GM10847 (cell line): ENCODE data around the gene SLC2A5.

Experiments
- POLR2A ChIP-seq: IDR thresholded peaks from 2 replicates; pipeline ENCODE4 v1.6.1; 2011; ENCODE audit not compliant: insufficient read length; ENCODE audit errors: extremely low read depth

Gene SLC2A5

GRCh38 chr1:9033363-9033762 lies 36.1 kb downstream of the SLC2A5 start:
- TF ChIP-seq POLR2A: no peak

GRCh38 chr1:9031484-9032259 lies 37.8 kb downstream of the SLC2A5 start:
- no peak for TF ChIP-seq POLR2A

GRCh38 chr1:9028921-9029705 lies 40.3 kb downstream of the SLC2A5 start:
- no peak for TF ChIP-seq POLR2A

GRCh38 chr1:9027307-9027706 lies 42.1 kb downstream of the SLC2A5 start:
- no peak for TF ChIP-seq POLR2A

- no peak for TF ChIP-seq POLR2A
Measured at GRCh38 chr1:9025449-9025848, 44.0 kb downstream of the SLC2A5 start.

- no peak for TF ChIP-seq POLR2A
Measured at GRCh38 chr1:9024837-9025236, 44.6 kb downstream of the SLC2A5 start.

GRCh38 chr1:9022773-9023172 lies 46.7 kb downstream of the SLC2A5 start:
- TF ChIP-seq POLR2A: no peak

GRCh38 chr1:9020305-9020704 lies 49.1 kb downstream of the SLC2A5 start:
- no peak for TF ChIP-seq POLR2A

GRCh38 chr1:9019896-9020295 lies 49.5 kb downstream of the SLC2A5 start:
- TF ChIP-seq POLR2A: no peak

GRCh38 chr1:9018333-9018732 lies 51.1 kb downstream of the SLC2A5 start:
- TF ChIP-seq POLR2A: no peak

GRCh38 chr1:9016455-9016854 lies 53.0 kb downstream of the SLC2A5 start:
- TF ChIP-seq POLR2A: no peak

- no peak for TF ChIP-seq POLR2A
Measured at GRCh38 chr1:9014475-9015375, 54.7 kb downstream of the SLC2A5 start.

- no peak for TF ChIP-seq POLR2A
Measured at GRCh38 chr1:9013819-9014218, 55.6 kb downstream of the SLC2A5 start.

GRCh38 chr1:9010781-9011323 lies 58.6 kb downstream of the SLC2A5 start:
- no peak for TF ChIP-seq POLR2A
